GM18499 (cell line): Measurements from ENCODE around the gene TRMT2A.

Experiments
- ATAC-seq: cut with Tn5 transposase; IDR thresholded peaks from one replicate; pipeline ENCODE4 v1.9.1; 2021; ENCODE audit warnings: moderate number of reproducible peaks; ENCODE audit not compliant: insufficient read depth, unreplicated experiment

Gene TRMT2A

GRCh38 chr22:20149257-20150250 lies 32.5 kb upstream of the TRMT2A start:
- ATAC-seq: no peak

GRCh38 chr22:20148414-20148813 lies 31.4 kb upstream of the TRMT2A start:
- ATAC-seq: no peak

GRCh38 chr22:20147237-20147988 lies 30.4 kb upstream of the TRMT2A start:
- no peak for ATAC-seq

GRCh38 chr22:20146777-20147176 lies 29.8 kb upstream of the TRMT2A start:
- no peak for ATAC-seq

- no peak for ATAC-seq
These were observed 28.8 kb upstream of the TRMT2A start for GRCh38 chr22:20145832-20146223.

- no peak for ATAC-seq
These were observed 28.3 kb upstream of the TRMT2A start for GRCh38 chr22:20145206-20145831.

GRCh38 chr22:20143883-20144665 lies 27.0 kb upstream of the TRMT2A start:
- no peak for ATAC-seq

GRCh38 chr22:20142711-20143621 lies 25.9 kb upstream of the TRMT2A start:
- no peak for ATAC-seq

- no peak for ATAC-seq
These were observed 24.4 kb upstream of the TRMT2A start for GRCh38 chr22:20141186-20142077.

- ATAC-seq: no peak
These were observed 23.5 kb upstream of the TRMT2A start for GRCh38 chr22:20140521-20140964.

GRCh38 chr22:20140107-20140445 lies 23.1 kb upstream of the TRMT2A start:
- no peak for ATAC-seq

- ATAC-seq: no peak
These were observed 22.5 kb upstream of the TRMT2A start for GRCh38 chr22:20139391-20140106.

GRCh38 chr22:20138868-20139267 lies 21.8 kb upstream of the TRMT2A start:
- ATAC-seq: no peak

GRCh38 chr22:20138417-20138738 lies 21.4 kb upstream of the TRMT2A start:
- no peak for ATAC-seq

GRCh38 chr22:20137671-20138416 lies 20.8 kb upstream of the TRMT2A start:
- ATAC-seq: no peak

- no peak for ATAC-seq
These were observed 20.1 kb upstream of the TRMT2A start for GRCh38 chr22:20137113-20137512.

GRCh38 chr22:20136603-20136873 lies 19.5 kb upstream of the TRMT2A start:
- no peak for ATAC-seq
